H1 (cell line): ENCODE results near the gene GABPB1. TPM values are rescaled to one million over a fixed set of nuclear protein-coding genes. Genes with fewer than 3 reads are reported as not detected.

Experiments used
- CTCF ChIA-PET: fragments of 300-600 bp; sonication (Branson Sonifier 250); formaldehyde crosslinking; loops from one replicate; lab custom pipeline; 2021; ENCODE audit not compliant: partially characterized antibody; lab: Charles Lee
- POLR2A ChIA-PET: fragments of 300-600 bp; sonication (Branson Sonifier 250); formaldehyde crosslinking; loops from one replicate; lab custom pipeline; 2021; ENCODE audit warnings: inconsistent platforms; ENCODE audit not compliant: partially characterized antibody; lab: Charles Lee
- DNase-seq, 2 experiments: peaks; one replicate each; pipeline versions ENCODE4 v3.0.0 to v3.0.0-alpha.2; 2010 to 2022; ENCODE audit warnings: low spot score in 2 of 2, low read depth in 1 of 2, mixed read lengths in 1 of 2
- FAIRE-seq: peaks from 2 replicates; lab custom pipeline; 2011; peaks lifted over from hg19 to GRCh38; lab: Jason Lieb, UNC
- H2AFZ ChIP-seq: 2 replicates; pipeline ENCODE4 v1.8.1; 2012; ENCODE audit warnings: low read length, inconsistent platforms
- H2AK5ac ChIP-seq: 2 replicates; pipeline ENCODE4 v1.6.1; 2013; ENCODE audit warnings: low read depth, low read length
- H2BK120ac ChIP-seq: replicated peaks from 2 replicates; pipeline ENCODE3; 2013; ENCODE audit warnings: low read depth, low read length, inconsistent platforms
- H2BK12ac ChIP-seq: 2 replicates; pipeline ENCODE4 v1.6.1; 2013; ENCODE audit warnings: low read depth, low read length
- H2BK15ac ChIP-seq: 2 replicates; pipeline ENCODE4 v1.6.1; 2013; ENCODE audit warnings: low read length
- H2BK20ac ChIP-seq: 2 replicates; pipeline ENCODE4 v1.6.1; 2013; ENCODE audit warnings: low read length
- H2BK5ac ChIP-seq: 2 replicates; pipeline ENCODE4 v1.6.1; 2013; ENCODE audit warnings: low read depth, low read length
- H3K14ac ChIP-seq: 2 replicates; pipeline ENCODE4 v1.6.1; 2013; ENCODE audit warnings: inconsistent platforms; ENCODE audit not compliant: insufficient read length
- H3K18ac ChIP-seq: 2 replicates; pipeline ENCODE4 v1.6.1; 2013; ENCODE audit warnings: low read length; ENCODE audit errors: extremely low read depth
- H3K23ac ChIP-seq: 2 replicates; pipeline ENCODE4 v1.6.1; 2013; ENCODE audit warnings: inconsistent platforms; ENCODE audit not compliant: insufficient read length
- H3K23me2 ChIP-seq: 2 replicates; pipeline ENCODE4 v1.6.1; 2013; ENCODE audit warnings: low read depth, low read length
- H3K27ac ChIP-seq: 2 replicates; pipeline ENCODE4 v1.6.1; 2011; ENCODE audit warnings: low read depth, low read length, inconsistent platforms
- H3K27me3 ChIP-seq, 4 experiments: replicated peaks in 1 of 4; 1 replicate in 1 of 4; 2 replicates in 3 of 4; pipeline versions ENCODE4 v1.6.1 to v1.8.1; 2011 to 2013; ENCODE audit warnings: low read length in 3 of 4, mild to moderate bottlenecking in 3 of 4, inconsistent platforms in 2 of 4, mixed read lengths in 2 of 4, moderate library complexity in 1 of 4; ENCODE audit not compliant: control insufficient read depth in 3 of 4, insufficient read depth in 3 of 4; ENCODE audit errors: extremely low read depth in 1 of 4
- H3K36me3 ChIP-seq, 4 experiments: 2 replicates each; pipeline versions ENCODE4 v1.6.1 to v1.8.1; 2011 to 2013; ENCODE audit warnings: mild to moderate bottlenecking in 4 of 4, low read length in 3 of 4, moderate library complexity in 2 of 4, control low read depth in 1 of 4, inconsistent platforms in 1 of 4; ENCODE audit not compliant: insufficient read depth in 4 of 4, control insufficient read depth in 2 of 4
- H3K4ac ChIP-seq: replicated peaks from 2 replicates; pipeline ENCODE3; 2013; ENCODE audit warnings: low read length, low read depth, mixed read lengths, inconsistent platforms; ENCODE audit not compliant: insufficient read length
- H3K4me1 ChIP-seq, 4 experiments: replicated peaks in 1 of 4; 1 replicate in 1 of 4; 2 replicates in 3 of 4; pipeline versions ENCODE4 v1.6.1 to v1.8.1; 2011 to 2013; ENCODE audit warnings: low read length in 3 of 4, inconsistent platforms in 2 of 4, mixed read lengths in 1 of 4; ENCODE audit not compliant: insufficient read depth in 4 of 4, control insufficient read depth in 3 of 4
- H3K4me2 ChIP-seq, 2 experiments: 2 replicates each; pipeline versions ENCODE4 v1.6.1 to v1.8.1; 2011 to 2013; ENCODE audit warnings: low read depth in 2 of 2, low read length in 2 of 2, control low read depth in 1 of 2, inconsistent platforms in 1 of 2, mild to moderate bottlenecking in 1 of 2; ENCODE audit not compliant: insufficient read depth in 1 of 2
- H3K4me3 ChIP-seq, 4 experiments: fragments of 200-600, 300-600 bp in 1 of 4; sonication (generic), shearing (Covaris generic), sonication (Bioruptor Twin) in 1 of 4; 2 replicates each; pipeline versions ENCODE4 v1.5.1 to v1.8.1; 2011 to 2016; ENCODE audit warnings: low read length in 4 of 4, low read depth in 3 of 4, control low read depth in 2 of 4, inconsistent platforms in 2 of 4, mild to moderate bottlenecking in 2 of 4, mixed read lengths in 1 of 4, moderate library complexity in 1 of 4; ENCODE audit not compliant: insufficient read depth in 2 of 4; ENCODE audit errors: extremely low read depth in 1 of 4
- H3K56ac ChIP-seq: replicated peaks from 2 replicates; pipeline ENCODE3; 2013; ENCODE audit warnings: low read depth, mild to moderate bottlenecking, mixed read lengths, low read length, inconsistent platforms; ENCODE audit not compliant: insufficient read length
- H3K79me1 ChIP-seq: 2 replicates; pipeline ENCODE4 v1.6.1; 2013; ENCODE audit warnings: low read depth, low read length, control low read depth
- H3K79me2 ChIP-seq, 2 experiments: 2 replicates each; pipeline versions ENCODE4 v1.6.1 to v1.8.1; 2012 to 2013; ENCODE audit warnings: low read length in 2 of 2, mild to moderate bottlenecking in 2 of 2, inconsistent platforms in 1 of 2; ENCODE audit not compliant: insufficient read depth in 2 of 2, control insufficient read depth in 1 of 2
- H3K9ac ChIP-seq, 4 experiments: replicated peaks in 1 of 4; 1 replicate in 1 of 4; 2 replicates in 3 of 4; pipeline versions ENCODE4 v1.6.1 to v1.8.1; 2011 to 2013; ENCODE audit warnings: low read depth in 3 of 4, low read length in 3 of 4, control low read depth in 2 of 4, mild to moderate bottlenecking in 2 of 4, moderate library complexity in 2 of 4, inconsistent platforms in 1 of 4; ENCODE audit errors: extremely low read depth in 1 of 4
- H3K9me3 ChIP-seq, 2 experiments: 2 replicates each; pipeline versions ENCODE4 v1.6.1 to v1.8.1; 2012 to 2013; ENCODE audit warnings: mild to moderate bottlenecking in 2 of 2, moderate library complexity in 2 of 2, control low read depth in 1 of 2, inconsistent platforms in 1 of 2, low read depth in 1 of 2, low read length in 1 of 2, mixed read lengths in 1 of 2; ENCODE audit not compliant: insufficient read depth in 2 of 2
- H4K20me1 ChIP-seq, 2 experiments: replicated peaks in 1 of 2; 2 replicates each; pipeline versions ENCODE3 to v1.8.1; 2011 to 2013; ENCODE audit warnings: inconsistent platforms in 2 of 2, low read length in 2 of 2, mild to moderate bottlenecking in 1 of 2; ENCODE audit not compliant: insufficient read depth in 2 of 2, control insufficient read depth in 1 of 2
- H4K5ac ChIP-seq: 2 replicates; pipeline ENCODE4 v1.6.1; 2013; ENCODE audit warnings: low read length, low read depth, mixed read lengths, inconsistent platforms; ENCODE audit not compliant: insufficient read length
- H4K8ac ChIP-seq: 2 replicates; pipeline ENCODE4 v1.8.0; 2013; ENCODE audit warnings: mild to moderate bottlenecking, moderate library complexity, low read length, inconsistent platforms; ENCODE audit not compliant: insufficient read depth; ENCODE audit errors: extremely low read depth
- H4K91ac ChIP-seq: replicated peaks from 2 replicates; pipeline ENCODE3; 2013; ENCODE audit warnings: low read length, mixed read lengths, inconsistent platforms; ENCODE audit not compliant: insufficient read length
- ASH2L ChIP-seq: fragments of 200-600, 300-600 bp; sonication (generic); IDR thresholded peaks from one replicate; pipeline ENCODE4 v1.7.1; 2017; ENCODE audit warnings: low read length
- ATF3 ChIP-seq: IDR thresholded peaks from 2 replicates; pipeline ENCODE4 v1.6.1; 2011; ENCODE audit warnings: low read depth, mild to moderate bottlenecking, low read length; ENCODE audit not compliant: insufficient read depth
- BACH1 ChIP-seq: IDR thresholded peaks from 2 replicates; pipeline ENCODE4 v1.6.1; 2012; ENCODE audit warnings: low read length, improper control_type of control experiment
- BCL11A ChIP-seq, 2 experiments: IDR thresholded peaks; one replicate each; pipeline ENCODE4 v1.6.1; 2011; ENCODE audit warnings: low read depth in 2 of 2, low read length in 2 of 2, mild to moderate bottlenecking in 2 of 2
- CHD1 ChIP-seq: IDR thresholded peaks from 2 replicates; pipeline ENCODE4 v1.6.1; 2012; ENCODE audit warnings: low read depth, low read length, improper control_type of control experiment
- EGR1 ChIP-seq: IDR thresholded peaks from 2 replicates; pipeline ENCODE4 v1.6.1; 2011; ENCODE audit warnings: low read depth, low read length, borderline replicate concordance
- JUN ChIP-seq: IDR thresholded peaks from 2 replicates; pipeline ENCODE4 v1.6.1; 2011; ENCODE audit warnings: low read depth, mild to moderate bottlenecking, improper control_type of control experiment, low read length
- MAFK ChIP-seq: IDR thresholded peaks from 2 replicates; pipeline ENCODE4 v1.6.1; 2012; ENCODE audit warnings: low read depth, mild to moderate bottlenecking, improper control_type of control experiment, low read length
- NRF1 ChIP-seq: IDR thresholded peaks from 2 replicates; pipeline ENCODE4 v1.6.1; 2011; ENCODE audit warnings: mild to moderate bottlenecking, low read depth, low read length, improper control_type of control experiment
- SP2 ChIP-seq: IDR thresholded peaks from 2 replicates; pipeline ENCODE4 v1.6.1; 2012; ENCODE audit warnings: mild to moderate bottlenecking, low read length, inconsistent platforms
- SP4 ChIP-seq: IDR thresholded peaks from 2 replicates; pipeline ENCODE4 v1.6.1; 2012; ENCODE audit warnings: low read length, inconsistent platforms
- TAF1 ChIP-seq: IDR thresholded peaks from 2 replicates; pipeline ENCODE4 v1.6.1; 2011; ENCODE audit warnings: mild to moderate bottlenecking, low read depth, low read length
- ZNF274 ChIP-seq: IDR thresholded peaks from 2 replicates; pipeline ENCODE4 v1.7.0; 2012; ENCODE audit warnings: low read length, borderline replicate concordance; ENCODE audit errors: extremely low read depth
- WGBS, 2 experiments: shearing (Covaris generic) in 1 of 2; methylation state at CpG; one replicate each; pipeline versions ENCODE4 v1.1.6 to v1.1.7; 2013 to 2015; ENCODE audit warnings: low lambda C conversion rate in 2 of 2, mixed read lengths in 2 of 2, inconsistent platforms in 1 of 2, low coverage in 1 of 2, missing lambda C conversion rate in 1 of 2; ENCODE audit not compliant: insufficient replicate concordance in 2 of 2, insufficient coverage in 1 of 2, insufficient read length in 1 of 2; ENCODE audit errors: extremely low coverage in 1 of 2, missing lambda C conversion rate in 1 of 2; 5-methylcytosine and 5-hydroxymethylcytosine counted together
- polyA plus RNA-seq, 7 experiments: library from polyadenylated mRNA; depleted of rRNA in 3 of 7; stranded (reverse) in 5 of 7; unstranded in 2 of 7; fragments of >200 nt in 5 of 7; fragments of 200-250 nt in 2 of 7; gene quantifications; 1 replicate in 5 of 7; 2 replicates in 1 of 7; 4 replicates in 1 of 7; pipeline versions ENCODE4 v1.2.1 to v1.2.3, GENCODE V29; 2011 to 2013; ENCODE audit warnings: missing spikeins in 2 of 7, mixed read lengths in 2 of 7
- total RNA-seq: library from RNA; stranded (reverse); fragmentation: NEBNext Ultra II Directional; extraction: Animal tissue kit (Norgen Biotek cat#: 25700); gene quantifications from 2 replicates; pipeline ENCODE4 v1.2.1, GENCODE V29; 2021
- TF ChIP-seq, protein P1 (sequence below): IDR thresholded peaks from 2 replicates; pipeline ENCODE4 v1.6.1; 2012; ENCODE audit warnings: inconsistent platforms

The GABPB1 gene
- total and polyA plus RNA-seq, 2 of the 8 experiments (the other 6 are each of a cell fraction or from before 2014, with no cell fraction given): 24.5 to 32.3 TPM

- no peak overlapping the region for H3K56ac ChIP-seq
- H4K91ac ChIP-seq: no peak overlapping the region
- no peak overlapping the region for H3K4ac ChIP-seq
- FAIRE-seq: no peak
- no peak overlapping the region for H3K18ac ChIP-seq
- H3K36me3 ChIP-seq: no peaks in the 10 kb centered on the region
- no peaks in the 10 kb centered on the region for H3K4me1 ChIP-seq
- H3K23ac ChIP-seq: no peak overlapping the region
- H3K79me1 ChIP-seq: no peaks in the 10 kb centered on the region
- TF ChIP-seq MAFK (no peak), ZNF274 (no peak), SP4 (no peak), ATF3 (no peak), BCL11A (IDR thresholded peaks at IDR 0.05; ENCODE audit: low read depth in 2 of 2, low read length in 2 of 2) (no peak), TAF1 (no peak), BACH1 (no peak), CHD1 (no peak), JUN (no peak), EGR1 (no peak), SP2 (no peak), NRF1 (no peak), ASH2L (no peak)
- TF ChIP-seq, protein P1, sequence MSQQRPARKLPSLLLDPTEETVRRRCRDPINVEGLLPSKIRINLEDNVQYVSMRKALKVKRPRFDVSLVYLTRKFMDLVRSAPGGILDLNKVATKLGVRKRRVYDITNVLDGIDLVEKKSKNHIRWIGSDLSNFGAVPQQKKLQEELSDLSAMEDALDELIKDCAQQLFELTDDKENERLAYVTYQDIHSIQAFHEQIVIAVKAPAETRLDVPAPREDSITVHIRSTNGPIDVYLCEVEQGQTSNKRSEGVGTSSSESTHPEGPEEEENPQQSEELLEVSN: no peak
- TF ChIP-seq, all 59 proteins: peak for 0
- no peak for DNase-seq
- 91% methylated on average over 2 of the region's 2 CpGs; no CpG with 5 or more reads in 1 of the 2 experiments for WGBS, 2 experiments
- Histone ChIP-seq H4K5ac (no peak overlapping the region), H3K9ac (no peak overlapping the region), H2BK15ac (no peak overlapping the region), H2BK5ac (no peak overlapping the region), H4K20me1 (no peaks in the 10 kb centered on the region), H2AK5ac (no peak overlapping the region), H2BK12ac (no peak overlapping the region), H3K23me2 (no peaks in the 10 kb centered on the region), H3K79me2 (no peaks in the 10 kb centered on the region), H3K27ac (no peak overlapping the region), H3K9me3 (no peaks in the 10 kb centered on the region), H2AFZ (no peak overlapping the region), H2BK20ac (no peak overlapping the region), H3K4me2 (no peak overlapping the region), H3K14ac (no peak overlapping the region), H2BK120ac (no peak overlapping the region), H3K27me3 (no peaks in the 10 kb centered on the region), H3K4me3 (no peak overlapping the region), H4K8ac (no peak overlapping the region)
- ChIA-PET CTCF (no interaction called here), POLR2A (no interaction called here)
These were observed 108.4 kb downstream of the GABPB1 start for GRCh38 chr15:50246631-50247030.
